H9 (cell line): Measurements from ENCODE around the gene CFAP65. TPM values are rescaled to one million over a fixed set of nuclear protein-coding genes. Genes with fewer than 3 reads are reported as not detected.

Source experiments
- DNase-seq: peaks from one replicate; pipeline ENCODE4 v3.0.0-alpha.2; 2017
- H2AFZ ChIP-seq: one replicate; pipeline ENCODE4 v1.6.1; 2013; ENCODE audit warnings: mild to moderate bottlenecking, low read length, control low read depth, moderate library complexity
- H2AK5ac ChIP-seq: 2 replicates; pipeline ENCODE4 v1.6.1; 2013; ENCODE audit warnings: low read length, control low read depth, mixed read lengths; ENCODE audit not compliant: insufficient read length
- H2BK120ac ChIP-seq: one replicate; pipeline ENCODE4 v1.6.1; 2013; ENCODE audit warnings: low read depth, mild to moderate bottlenecking, low read length, control low read depth, inconsistent platforms; ENCODE audit not compliant: poor library complexity, severe bottlenecking
- H2BK12ac ChIP-seq: 2 replicates; pipeline ENCODE4 v1.6.1; 2013; ENCODE audit warnings: low read length, control low read depth, mixed read lengths, low read depth; ENCODE audit not compliant: insufficient read length
- H2BK15ac ChIP-seq: 2 replicates; pipeline ENCODE4 v1.6.1; 2013; ENCODE audit warnings: low read depth, low read length, control low read depth
- H2BK20ac ChIP-seq: one replicate; pipeline ENCODE4 v1.6.1; 2013; ENCODE audit warnings: low read depth, mild to moderate bottlenecking, low read length, control low read depth, inconsistent platforms; ENCODE audit not compliant: poor library complexity, severe bottlenecking
- H2BK5ac ChIP-seq: 2 replicates; pipeline ENCODE4 v1.6.1; 2013; ENCODE audit warnings: low read length, control low read depth, mixed read lengths; ENCODE audit not compliant: insufficient read length
- H3K14ac ChIP-seq: 2 replicates; pipeline ENCODE4 v1.6.1; 2013; ENCODE audit warnings: low read length, control low read depth; ENCODE audit not compliant: insufficient read depth
- H3K18ac ChIP-seq: 2 replicates; pipeline ENCODE4 v1.6.1; 2013; ENCODE audit warnings: low read depth, mild to moderate bottlenecking, mixed read lengths, low read length, control low read depth; ENCODE audit not compliant: insufficient read length
- H3K23ac ChIP-seq: 2 replicates; pipeline ENCODE4 v1.6.1; 2013; ENCODE audit warnings: low read length, control low read depth, mixed read lengths, low read depth; ENCODE audit not compliant: insufficient read length
- H3K23me2 ChIP-seq: 2 replicates; pipeline ENCODE4 v1.6.1; 2013; ENCODE audit warnings: low read depth, mild to moderate bottlenecking, mixed read lengths, low read length, control low read depth; ENCODE audit not compliant: insufficient read length, poor library complexity, severe bottlenecking
- H3K27ac ChIP-seq: 2 replicates; pipeline ENCODE4 v1.5.1; 2013; ENCODE audit warnings: low read length, control low read depth, mixed read lengths, low read depth; ENCODE audit not compliant: insufficient read length
- H3K27me3 ChIP-seq: 2 replicates; pipeline ENCODE4 v1.6.1; 2013; ENCODE audit warnings: low read length, control low read depth, inconsistent platforms; ENCODE audit not compliant: insufficient read depth
- H3K4ac ChIP-seq: 2 replicates; pipeline ENCODE4 v1.6.1; 2013; ENCODE audit warnings: low read depth, mild to moderate bottlenecking, control low read depth, inconsistent platforms, low read length, moderate library complexity
- H3K4me1 ChIP-seq: 2 replicates; pipeline ENCODE4 v1.6.1; 2013; ENCODE audit warnings: low read length, control low read depth, inconsistent platforms; ENCODE audit not compliant: insufficient read depth
- H3K4me2 ChIP-seq: 2 replicates; pipeline ENCODE4 v1.6.1; 2013; ENCODE audit warnings: low read length, control low read depth, mixed read lengths; ENCODE audit not compliant: insufficient read length, insufficient read depth
- H3K56ac ChIP-seq: 2 replicates; pipeline ENCODE4 v1.6.1; 2013; ENCODE audit warnings: low read depth, mild to moderate bottlenecking, mixed read lengths, low read length, control low read depth; ENCODE audit not compliant: insufficient read length
- H3K79me1 ChIP-seq: 2 replicates; pipeline ENCODE4 v1.6.1; 2013; ENCODE audit warnings: low read depth, mild to moderate bottlenecking, moderate library complexity, low read length, control low read depth, inconsistent platforms; ENCODE audit not compliant: insufficient read depth, poor library complexity, severe bottlenecking
- H3K79me2 ChIP-seq: 2 replicates; pipeline ENCODE4 v1.6.1; 2013; ENCODE audit warnings: low read length, control low read depth, inconsistent platforms; ENCODE audit not compliant: insufficient read depth
- H3K9ac ChIP-seq: 2 replicates; pipeline ENCODE4 v1.6.1; 2013; ENCODE audit warnings: low read length, control low read depth, mixed read lengths; ENCODE audit not compliant: insufficient read length; ENCODE audit errors: extremely low read depth
- H3K9me3 ChIP-seq: one replicate; pipeline ENCODE4 v1.6.1; 2013; ENCODE audit warnings: low read depth, low read length, inconsistent platforms; ENCODE audit not compliant: control insufficient read depth
- H3T11ph ChIP-seq: one replicate; pipeline ENCODE4 v1.6.1; 2013; ENCODE audit warnings: mild to moderate bottlenecking, low read length, control low read depth, inconsistent platforms
- H4K20me1 ChIP-seq: one replicate; pipeline ENCODE4 v1.6.1; 2013; ENCODE audit not compliant: control insufficient read depth, insufficient read length, insufficient read depth
- H4K5ac ChIP-seq: 2 replicates; pipeline ENCODE4 v1.6.1; 2013; ENCODE audit warnings: low read depth, mild to moderate bottlenecking, mixed read lengths, low read length, control low read depth; ENCODE audit not compliant: insufficient read length
- H4K8ac ChIP-seq: replicated peaks from 2 replicates; pipeline ENCODE4 v1.6.1; 2013; ENCODE audit warnings: low read length, control low read depth, mixed read lengths, low read depth; ENCODE audit not compliant: insufficient read length
- H4K91ac ChIP-seq: 2 replicates; pipeline ENCODE4 v1.6.1; 2013; ENCODE audit warnings: low read depth, mild to moderate bottlenecking, moderate library complexity, mixed read lengths, low read length, control low read depth; ENCODE audit not compliant: insufficient read length
- H3K27ac Mint-ChIP-seq, 3 experiments: 2 replicates in 2 of 3; 3 replicates in 1 of 3; pipeline ENCODE4 v1.8.0; 2020 to 2021; ENCODE audit warnings: mixed read lengths in 3 of 3, mild to moderate bottlenecking in 1 of 3, moderate library complexity in 1 of 3
- H3K27me3 Mint-ChIP-seq: 2 replicates; pipeline ENCODE4 v1.8.0; 2021; ENCODE audit warnings: low read depth, mild to moderate bottlenecking, moderate library complexity, mixed read lengths
- H3K36me3 Mint-ChIP-seq, 3 experiments: 2 replicates in 2 of 3; 3 replicates in 1 of 3; pipeline ENCODE4 v1.8.0; 2020 to 2021; ENCODE audit warnings: low read depth in 3 of 3, mixed read lengths in 3 of 3; ENCODE audit not compliant: insufficient read depth in 1 of 3
- H3K4me1 Mint-ChIP-seq, 2 experiments: 2 replicates each; pipeline ENCODE4 v1.8.0; 2020; ENCODE audit warnings: mixed read lengths in 2 of 2
- H3K4me3 Mint-ChIP-seq, 2 experiments: 2 replicates in 1 of 2; 3 replicates in 1 of 2; pipeline ENCODE4 v1.8.0; 2020 to 2021; ENCODE audit warnings: mild to moderate bottlenecking in 2 of 2, mixed read lengths in 2 of 2, moderate library complexity in 1 of 2
- H3K9me3 Mint-ChIP-seq, 2 experiments: 2 replicates in 1 of 2; 3 replicates in 1 of 2; pipeline ENCODE4 v1.8.0; 2020; ENCODE audit warnings: mild to moderate bottlenecking in 2 of 2, mixed read lengths in 2 of 2, moderate library complexity in 1 of 2
- WGBS: extraction: QIAGEN DNeasy Blood & Tissue Kit; methylation state at CpG from one replicate; pipeline ENCODE4 v1.1.7; 2013; ENCODE audit warnings: missing lambda C conversion rate, low lambda C conversion rate, mixed read lengths; ENCODE audit not compliant: insufficient read length; ENCODE audit errors: extremely low coverage; 5-methylcytosine and 5-hydroxymethylcytosine counted together
- total RNA-seq: library from RNA; stranded (reverse); gene quantifications from 2 replicates; pipeline ENCODE4 v1.2.1, GENCODE V29; 2021
- TF ChIP-seq, protein P1 (sequence below): fragments of 200-600 bp; sonication (generic); conservative IDR thresholded peaks from 3 replicates; pipeline ENCODE4 v1.8.0; 2021; ENCODE audit warnings: antibody characterized with exemption, mild to moderate bottlenecking

Gene CFAP65
- total RNA-seq, 1 experiment from 2014 or later: 0.20 TPM

DNA sequence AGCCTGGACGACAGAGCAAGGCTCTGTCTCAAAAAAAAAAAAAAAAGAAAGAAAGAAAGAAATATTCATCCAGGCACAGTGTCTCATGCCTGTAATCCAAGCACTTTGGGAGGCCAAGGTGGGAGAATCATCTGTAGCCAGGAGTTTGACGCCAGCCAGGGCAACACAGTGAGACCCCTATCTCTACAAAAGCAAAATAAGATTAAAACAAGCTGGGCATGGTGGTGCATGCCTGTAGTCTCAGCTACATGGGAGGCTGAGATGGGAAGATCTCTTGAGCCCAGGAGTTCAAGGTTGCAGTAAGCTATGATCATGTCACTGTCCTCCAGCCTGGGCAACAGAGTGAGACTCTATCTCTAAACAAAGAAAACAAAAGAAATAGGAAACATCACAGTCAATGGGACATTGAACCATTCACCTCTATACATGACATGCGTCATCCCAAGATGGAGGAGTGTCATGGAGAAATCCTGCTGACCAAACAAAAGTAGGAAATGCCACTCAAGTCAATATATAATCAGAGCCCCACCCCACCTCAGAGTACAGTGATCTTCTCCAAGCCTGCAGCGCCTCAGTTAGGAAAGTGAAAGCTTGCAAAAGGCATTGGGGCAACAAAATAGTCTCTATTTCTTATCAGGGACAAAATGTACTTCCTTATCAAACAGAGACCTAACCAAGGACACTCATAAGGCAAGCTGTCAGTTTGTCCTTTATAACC is 66.1 kb downstream of the CFAP65 start:
- H3K27ac ChIP-seq: no peak overlapping the region
- no peak overlapping the region for H3K18ac ChIP-seq
- no peak overlapping the region for H3T11ph ChIP-seq
- Mint-ChIP-seq H3K27ac (no peak overlapping the region), H3K4me3 (no peak overlapping the region), H3K36me3 (no peaks in the 10 kb centered on the region), H3K9me3 (no peaks in the 10 kb centered on the region; a peak in 1 of 5 replicates), H3K4me1 (peaks cover 0 to 10% of the 10 kb centered on the region in 2 experiments; a peak in 2 of 4 replicates), H3K27me3 (peaks cover 88% of the 10 kb centered on the region)
- H3K4me1 ChIP-seq: no peaks in the 10 kb centered on the region
- no peak overlapping the region for H2BK20ac ChIP-seq
- TF ChIP-seq, protein P1, sequence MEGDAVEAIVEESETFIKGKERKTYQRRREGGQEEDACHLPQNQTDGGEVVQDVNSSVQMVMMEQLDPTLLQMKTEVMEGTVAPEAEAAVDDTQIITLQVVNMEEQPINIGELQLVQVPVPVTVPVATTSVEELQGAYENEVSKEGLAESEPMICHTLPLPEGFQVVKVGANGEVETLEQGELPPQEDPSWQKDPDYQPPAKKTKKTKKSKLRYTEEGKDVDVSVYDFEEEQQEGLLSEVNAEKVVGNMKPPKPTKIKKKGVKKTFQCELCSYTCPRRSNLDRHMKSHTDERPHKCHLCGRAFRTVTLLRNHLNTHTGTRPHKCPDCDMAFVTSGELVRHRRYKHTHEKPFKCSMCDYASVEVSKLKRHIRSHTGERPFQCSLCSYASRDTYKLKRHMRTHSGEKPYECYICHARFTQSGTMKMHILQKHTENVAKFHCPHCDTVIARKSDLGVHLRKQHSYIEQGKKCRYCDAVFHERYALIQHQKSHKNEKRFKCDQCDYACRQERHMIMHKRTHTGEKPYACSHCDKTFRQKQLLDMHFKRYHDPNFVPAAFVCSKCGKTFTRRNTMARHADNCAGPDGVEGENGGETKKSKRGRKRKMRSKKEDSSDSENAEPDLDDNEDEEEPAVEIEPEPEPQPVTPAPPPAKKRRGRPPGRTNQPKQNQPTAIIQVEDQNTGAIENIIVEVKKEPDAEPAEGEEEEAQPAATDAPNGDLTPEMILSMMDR: no peak
- H2BK12ac ChIP-seq: no peak overlapping the region
- no peak overlapping the region for H3K14ac ChIP-seq
- H2BK120ac ChIP-seq: no peak overlapping the region
- no peak overlapping the region for H4K8ac ChIP-seq
- H4K5ac ChIP-seq: no peak overlapping the region
- H2BK5ac ChIP-seq: no peak overlapping the region
- H2AK5ac ChIP-seq: no peak overlapping the region
- H3K23me2 ChIP-seq: no peaks in the 10 kb centered on the region
- WGBS: no CpG with 5 or more reads among the region's 4 CpGs
- no peaks in the 10 kb centered on the region for H3K79me2 ChIP-seq
- H3K56ac ChIP-seq: no peak overlapping the region
- no peaks in the 10 kb centered on the region for H3K9me3 ChIP-seq
- H3K4me2 ChIP-seq: no peak overlapping the region
- H3K4ac ChIP-seq: no peak overlapping the region
- H3K9ac ChIP-seq: no peak overlapping the region
- no peaks in the 10 kb centered on the region for H3K79me1 ChIP-seq
- H3K27me3 ChIP-seq: peaks cover 10% of the 10 kb centered on the region
- H4K91ac ChIP-seq: no peak overlapping the region
- H3K23ac ChIP-seq: no peak overlapping the region
- no peaks in the 10 kb centered on the region for H4K20me1 ChIP-seq
- no peak for DNase-seq
- H2BK15ac ChIP-seq: no peak overlapping the region
- H2AFZ ChIP-seq: no peak overlapping the region
